CD4-positive, alpha-beta T cell treated with Interleukin-6 for 4 hours (primary cell): ENCODE data around the gene CPSF4L.
"Not testable (repeated sequence)": the region's sequence is repeated elsewhere in the genome, so short reads cannot be mapped to it uniquely, and the experiment has no call there.

ENCODE experiments used
- DNase-seq: peaks from one replicate; pipeline ENCODE4 v3.0.0-alpha.2; 2020; ENCODE audit warnings: mixed read lengths

CPSF4L gene, protein sequence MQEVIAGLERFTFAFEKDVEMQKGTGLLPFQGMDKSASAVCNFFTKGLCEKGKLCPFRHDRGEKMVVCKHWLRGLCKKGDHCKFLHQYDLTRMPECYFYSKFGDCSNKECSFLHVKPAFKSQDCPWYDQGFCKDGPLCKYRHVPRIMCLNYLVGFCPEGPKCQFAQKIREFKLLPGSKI

DNA sequence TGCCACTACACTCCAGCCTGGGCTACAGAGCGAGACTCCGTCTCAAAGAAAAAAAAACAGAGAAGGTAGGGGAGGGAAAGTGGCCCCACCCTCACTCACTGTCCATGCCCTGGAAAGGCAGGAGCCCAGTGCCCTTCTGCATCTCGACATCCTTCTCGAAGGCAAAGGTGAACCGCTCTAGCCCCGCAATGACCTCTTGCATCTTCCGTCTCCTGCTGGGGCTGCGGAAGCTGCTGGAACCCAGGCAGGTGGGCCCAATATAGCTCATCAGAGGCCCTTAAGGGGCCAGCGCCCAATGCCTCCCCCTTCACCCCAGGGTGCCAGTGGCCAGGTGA, at the start of gene CPSF4L:
Gene CPSF4L, minus strand, starts transcription at position 264 of the 335 bp plus-strand sequence. Its CDS starts 62 bp downstream, at position 202.
- DNase-seq, result no peak

DNA sequence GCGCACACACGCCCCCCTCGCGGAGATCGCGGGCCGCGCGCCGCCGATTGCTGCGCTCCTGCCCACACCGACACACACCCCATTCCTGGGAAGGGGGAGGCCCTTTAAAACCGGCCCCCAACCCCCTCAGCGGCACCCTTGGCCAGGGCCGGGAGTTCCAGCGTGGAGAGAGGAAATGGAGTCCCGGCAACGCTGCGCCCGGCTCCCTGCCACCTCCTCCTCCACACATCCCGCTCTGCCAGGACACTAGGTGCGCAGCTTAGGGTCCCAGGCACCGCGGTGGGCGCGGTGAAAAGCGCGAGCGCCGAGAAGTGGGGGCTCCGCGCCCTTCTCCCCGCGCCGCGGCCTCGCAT, 49.7 kb upstream of the CPSF4L start:
- DNase-seq, result no peak

GRCh38 chr17:73309727-73310596, 48.3 kb upstream of the CPSF4L start:
- DNase-seq, result no peak

- DNase-seq, result not testable (repeated sequence)
Observed at GRCh38 chr17:73308959-73309358, 47.3 kb upstream of the CPSF4L start.

GRCh38 chr17:73308017-73308823, 46.5 kb upstream of the CPSF4L start:
- no peak for DNase-seq

DNA sequence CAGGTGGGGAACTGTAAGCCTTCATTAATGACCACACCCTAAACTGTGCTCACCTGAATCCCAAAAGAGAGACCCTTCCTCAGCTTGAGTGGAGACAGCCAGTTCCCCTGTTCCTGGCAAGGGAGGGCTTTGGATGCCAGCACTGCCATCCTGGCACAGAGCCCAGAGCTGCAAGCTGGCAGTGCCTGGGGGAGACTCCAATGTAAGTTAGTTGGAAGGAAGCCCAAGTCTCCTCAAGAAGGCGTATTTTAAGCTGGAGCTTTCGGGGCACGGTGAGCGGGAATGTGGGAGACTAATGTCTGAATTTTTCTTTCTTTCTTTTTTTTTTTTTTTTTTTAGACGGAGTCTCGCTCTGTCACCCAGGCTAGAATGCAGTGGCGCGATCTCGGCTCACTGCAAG, 45.5 kb upstream of the CPSF4L start:
- DNase-seq, result no peak

- DNase-seq, result no peak
Observed at GRCh38 chr17:73305845-73306836, 44.5 kb upstream of the CPSF4L start.

GRCh38 chr17:73304971-73305812, 43.5 kb upstream of the CPSF4L start:
- DNase-seq, result no peak

GRCh38 chr17:73304438-73304837, 42.8 kb upstream of the CPSF4L start:
- DNase-seq, result no peak

DNA sequence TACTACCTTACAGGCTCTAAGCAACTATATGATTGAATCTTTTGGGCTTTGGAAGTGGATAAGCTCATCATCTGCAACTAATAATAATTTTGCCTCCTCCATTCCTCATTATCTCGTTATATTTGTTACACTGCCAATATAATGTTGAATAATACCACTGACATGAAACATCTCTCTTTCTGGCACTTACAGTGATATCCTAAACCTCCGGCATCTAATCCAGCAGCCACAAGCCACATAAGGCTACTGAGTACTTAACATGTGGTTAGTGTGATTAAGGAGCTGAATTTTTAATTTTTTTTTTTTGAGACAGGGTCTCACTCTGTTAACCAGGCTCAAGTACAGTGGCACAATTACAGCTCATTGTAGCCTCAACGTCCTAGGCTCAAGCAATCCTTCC, 40.5 kb upstream of the CPSF4L start:
- no peak for DNase-seq

DNA sequence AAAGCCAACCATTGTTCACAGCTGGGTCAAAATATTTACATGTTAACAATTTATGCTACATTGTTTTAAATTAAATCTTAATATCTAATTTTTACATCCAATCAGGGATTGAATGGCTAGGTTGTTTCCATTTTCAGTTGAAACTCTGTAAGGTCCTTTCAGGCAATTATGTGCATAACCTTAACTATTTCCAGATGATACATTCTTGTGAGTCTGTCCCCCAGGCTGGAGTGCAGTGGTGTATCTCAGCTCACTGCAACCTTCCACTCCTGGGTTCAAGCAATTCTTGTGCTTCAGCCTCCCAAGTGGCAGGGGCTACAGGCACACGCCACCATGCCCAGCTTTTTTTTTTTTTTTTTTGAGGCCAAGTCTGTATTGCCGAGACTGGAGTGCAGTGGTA, 39.7 kb upstream of the CPSF4L start:
- DNase-seq, result no peak

DNA sequence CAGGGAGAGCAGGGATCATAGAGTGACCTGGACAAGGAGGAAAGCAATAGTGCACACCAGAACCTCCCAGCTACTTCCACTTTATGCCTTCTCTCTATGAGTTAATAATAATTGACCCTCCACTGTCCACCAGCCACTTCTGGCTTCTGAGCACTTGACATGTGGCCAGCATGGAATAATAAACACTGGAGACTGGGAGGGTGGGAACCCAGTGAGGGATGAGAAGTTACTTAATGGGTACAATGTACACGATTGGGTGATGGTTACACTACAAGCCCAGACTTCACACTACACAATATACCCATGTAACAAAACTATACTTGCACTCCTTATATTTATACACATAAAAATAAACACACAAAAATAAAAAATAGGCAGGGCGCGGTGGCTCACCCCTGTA, 38.7 kb upstream of the CPSF4L start:
- no peak for DNase-seq

DNA sequence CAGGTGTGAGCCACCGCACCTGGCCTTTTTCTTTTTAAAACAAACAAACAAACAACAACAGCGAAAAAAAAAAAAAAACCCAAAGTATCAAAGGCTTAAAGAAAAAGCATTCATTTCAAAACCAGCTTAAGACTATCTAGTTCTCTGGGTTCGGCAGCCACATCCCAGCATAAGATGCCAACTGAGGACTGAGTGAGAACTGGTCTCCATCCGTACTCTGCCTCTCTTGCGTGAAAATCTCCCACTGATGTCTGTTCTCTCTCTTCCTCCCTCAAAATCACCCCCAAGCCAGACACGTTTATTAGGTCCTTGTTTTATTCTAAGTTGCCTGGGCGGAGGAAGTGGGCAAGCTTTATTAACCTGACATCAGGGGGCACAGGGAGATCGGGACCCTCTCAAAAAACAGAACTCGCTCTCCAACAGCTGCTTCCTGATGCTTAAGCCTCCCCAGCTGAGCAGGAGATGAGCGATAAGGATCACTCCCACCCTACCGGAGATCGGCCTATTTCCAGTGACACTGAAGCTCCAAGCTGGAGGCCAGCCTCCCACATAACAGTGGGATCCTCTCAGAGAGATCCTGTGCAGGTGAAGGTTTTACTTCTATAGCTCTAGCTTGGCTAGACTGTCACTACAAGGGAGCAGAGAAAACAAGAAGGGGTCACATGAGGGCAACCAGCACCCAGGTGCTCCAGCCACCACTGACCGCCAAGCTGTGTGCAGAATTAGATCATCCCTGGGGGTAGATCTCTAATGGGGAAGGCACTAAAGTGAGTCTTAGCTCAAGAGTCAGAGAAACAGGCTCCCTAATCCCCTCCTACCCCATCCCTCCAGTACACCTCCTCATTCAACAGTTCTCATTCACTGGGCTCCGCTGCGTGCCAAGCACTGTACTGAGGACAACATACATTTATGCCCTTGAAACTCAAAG, 36.5 kb upstream of the CPSF4L start:
- no peak for DNase-seq

- no peak for DNase-seq
Observed at GRCh38 chr17:73293480-73293911, 31.8 kb upstream of the CPSF4L start.

GRCh38 chr17:73293031-73293430, 31.4 kb upstream of the CPSF4L start:
- no peak for DNase-seq

DNA sequence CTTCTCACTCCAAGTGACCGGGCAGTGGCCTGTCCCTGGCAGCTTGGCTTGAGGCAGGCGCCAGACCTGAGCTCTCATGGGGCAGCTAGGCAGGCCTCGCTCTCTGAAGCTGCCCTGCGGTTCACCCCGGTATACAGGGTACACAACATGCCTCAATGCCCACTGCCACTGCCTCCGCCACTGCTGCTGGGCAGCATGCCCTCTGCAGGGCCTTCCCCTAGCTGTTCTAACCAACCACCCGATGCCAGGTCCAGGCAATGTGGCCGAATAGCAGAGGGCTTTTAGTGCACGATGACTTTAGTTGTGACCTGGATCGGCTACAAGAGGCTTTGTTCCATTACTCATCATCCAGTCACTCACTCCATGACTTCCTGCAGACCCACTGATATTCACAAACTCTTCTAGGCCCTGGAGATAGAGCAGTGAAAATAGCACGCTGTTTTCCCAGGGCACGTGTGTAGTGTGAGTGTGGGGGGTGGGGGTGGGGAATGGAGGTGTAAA, 30.4 kb upstream of the CPSF4L start:
- DNase-seq, result no peak

DNA sequence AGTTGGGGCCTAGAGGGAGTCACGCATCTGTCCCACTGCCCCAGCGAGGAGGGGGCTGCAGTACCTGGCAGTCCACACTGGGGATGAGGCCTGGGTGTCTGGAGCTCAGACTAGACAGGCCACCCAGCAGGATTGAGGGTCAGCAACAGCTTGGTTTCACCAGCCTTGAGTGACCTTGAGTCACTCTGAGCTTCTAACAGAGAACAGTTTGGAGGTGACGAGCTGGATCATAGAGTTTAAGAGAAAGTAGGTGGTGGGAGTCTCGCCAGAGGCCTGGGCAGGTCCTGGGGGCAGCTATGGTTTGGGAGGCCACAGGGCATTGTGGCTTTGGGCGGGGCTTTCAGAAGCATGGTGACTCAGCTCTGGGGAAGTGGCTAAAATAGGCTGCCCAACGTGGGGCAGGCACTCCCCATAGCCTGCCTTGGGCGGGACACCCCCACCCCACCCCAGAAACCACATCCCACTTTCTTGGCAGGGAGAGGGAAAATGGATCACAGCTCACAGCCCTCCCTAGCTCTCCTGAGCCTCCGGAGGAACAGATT, 29.7 kb upstream of the CPSF4L start:
- no peak for DNase-seq

GRCh38 chr17:73290399-73291259, 28.9 kb upstream of the CPSF4L start:
- DNase-seq, result no peak
